Renal cortical epithelial cell (primary cell): ENCODE data around the gene AKAP8L. TPM values are rescaled to one million over a fixed set of nuclear protein-coding genes. Genes with fewer than 3 reads are reported as not detected.
"Not testable (repeated sequence)": the region's sequence is repeated elsewhere in the genome, so short reads cannot be mapped to it uniquely, and the experiment has no call there.

ENCODE experiments used
- DNase-seq: peaks from one replicate; pipeline ENCODE4 v3.0.0-alpha.2; 2011; ENCODE audit warnings: low read depth
- total RNA-seq: library from RNA; depleted of rRNA; stranded (reverse); fragments of >200 nt; gene quantifications from 2 replicates; pipeline ENCODE4 v1.2.3, GENCODE V29; 2014

The AKAP8L gene
- total RNA-seq, 1 donor from 2014 or later, result 80.6 TPM

GRCh38 chr19:15421136-15421695, 2.4 kb upstream of the AKAP8L start:
- DNase-seq, result no peak

- DNase-seq, result no peak
Observed at GRCh38 chr19:15419413-15420025, 731 bp upstream of the AKAP8L start.

GRCh38 chr19:15418231-15418578, 583 bp downstream of the AKAP8L start:
- peak; percentile 49 for DNase-seq

- peak; percentile 27 for DNase-seq
Observed at GRCh38 chr19:15417699-15418098, 1.1 kb downstream of the AKAP8L start.

GRCh38 chr19:15412832-15413231, 6.0 kb downstream of the AKAP8L start:
- DNase-seq, result no peak

- peak; percentile 27 for DNase-seq
Observed at GRCh38 chr19:15411351-15411750, 7.4 kb downstream of the AKAP8L start.

- peak; percentile 83 for DNase-seq
Observed at GRCh38 chr19:15404780-15405211, 14.0 kb downstream of the AKAP8L start.

- no peak for DNase-seq
Observed at GRCh38 chr19:15404097-15404779, 14.6 kb downstream of the AKAP8L start.

GRCh38 chr19:15403151-15403531, 15.6 kb downstream of the AKAP8L start:
- DNase-seq, result no peak

- no peak for DNase-seq
Observed at GRCh38 chr19:15402411-15403150, 16.2 kb downstream of the AKAP8L start.

- DNase-seq, result no peak
Observed at GRCh38 chr19:15401397-15401710, 17.4 kb downstream of the AKAP8L start.

- no peak for DNase-seq
Observed at GRCh38 chr19:15400521-15401396, 18.0 kb downstream of the AKAP8L start.

- no peak for DNase-seq
Observed at GRCh38 chr19:15399635-15400034, 19.2 kb downstream of the AKAP8L start.

GRCh38 chr19:15399234-15399515, 19.6 kb downstream of the AKAP8L start:
- DNase-seq, result no peak

GRCh38 chr19:15398501-15399233, 20.1 kb downstream of the AKAP8L start:
- no peak for DNase-seq

GRCh38 chr19:15397782-15398181, 21.0 kb downstream of the AKAP8L start:
- no peak for DNase-seq

GRCh38 chr19:15397236-15397635, 21.6 kb downstream of the AKAP8L start:
- DNase-seq, result no peak

- DNase-seq, result no peak
Observed at GRCh38 chr19:15396436-15396835, 22.4 kb downstream of the AKAP8L start.

GRCh38 chr19:15395251-15395650, 23.5 kb downstream of the AKAP8L start:
- not testable (repeated sequence) for DNase-seq

GRCh38 chr19:15394426-15394825, 24.4 kb downstream of the AKAP8L start:
- no peak for DNase-seq

- DNase-seq, result no peak
Observed at GRCh38 chr19:15393963-15394362, 24.8 kb downstream of the AKAP8L start.
